AG04450 (cell line): ENCODE measurements around the gene WASL. TPM values are rescaled to one million over a fixed set of nuclear protein-coding genes. Genes with fewer than 3 reads are reported as not detected.

Source experiments
- CTCF ChIA-PET: fragments of 300-600, 350-600 bp; formaldehyde crosslinking; extraction: SDS; loops from one replicate; lab custom pipeline; 2022; ENCODE audit warnings: antibody characterized with exemption, inconsistent platforms; lab: Charles Lee
- POLR2A ChIA-PET: fragments of 350-600 bp; formaldehyde crosslinking; extraction: SDS; loops from one replicate; lab custom pipeline; 2021; ENCODE audit warnings: antibody characterized with exemption, inconsistent platforms; lab: Yijun Ruan, JAX
- DNase-seq: peaks from one replicate; pipeline ENCODE4 v3.0.0-alpha.2; 2011; ENCODE audit warnings: low read depth, low spot score
- H3K27ac ChIP-seq: one replicate; pipeline ENCODE4 v1.5.1; 2012; ENCODE audit warnings: low read depth, low read length, control low read depth
- H3K27me3 ChIP-seq: one replicate; pipeline ENCODE4 v1.6.0; 2012; ENCODE audit warnings: low read length; ENCODE audit not compliant: control insufficient read depth, insufficient read depth
- H3K4me3 ChIP-seq: 2 replicates; pipeline ENCODE4 v1.5.1; 2011; ENCODE audit warnings: mild to moderate bottlenecking, low read depth, low read length, control low read depth
- H3K9me3 ChIP-seq: 2 replicates; pipeline ENCODE4 v1.5.1; 2012; ENCODE audit warnings: low read length; ENCODE audit not compliant: control insufficient read depth, insufficient read depth
- CTCF ChIP-seq: IDR thresholded peaks from 2 replicates; pipeline ENCODE4 v1.5.1; 2011; ENCODE audit warnings: low read depth, low read length, control low read depth, inconsistent platforms
- polyA plus RNA-seq: library from polyadenylated mRNA; depleted of rRNA; stranded (reverse); fragments of >200 nt; gene quantifications from 2 replicates; pipeline ENCODE4 v1.2.3, GENCODE V29; 2011

The WASL gene
- polyA plus RNA-seq, 1 experiment = 11.9 TPM

DNA sequence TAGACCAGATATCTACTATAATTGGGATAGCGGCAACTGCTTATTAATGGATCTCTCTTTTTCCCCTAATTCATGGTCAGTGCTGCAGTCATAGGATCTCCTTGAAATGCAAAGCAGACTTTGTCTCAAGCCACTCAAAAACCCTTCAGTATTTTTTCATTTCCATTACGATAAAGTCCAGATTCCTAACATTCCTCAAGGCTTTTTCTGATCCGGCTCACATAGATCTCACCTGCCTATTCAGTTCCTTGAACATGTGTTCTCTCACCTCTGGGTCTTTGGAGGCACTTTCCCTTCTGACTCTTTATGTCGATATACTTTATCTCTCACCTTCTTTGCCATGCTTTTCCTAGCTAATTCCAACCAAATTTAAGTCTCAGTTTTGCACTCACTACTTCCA lies 25.7 kb upstream of the WASL start:
- Histone ChIP-seq H3K27ac (no peak overlapping the region), H3K4me3 (no peak overlapping the region), H3K9me3 (no peaks in the 10 kb centered on the region), H3K27me3 (no peaks in the 10 kb centered on the region)
- ChIA-PET POLR2A (no interaction called here), CTCF (no interaction called here)
- no peak for TF ChIP-seq CTCF
- DNase-seq = no peak

DNA sequence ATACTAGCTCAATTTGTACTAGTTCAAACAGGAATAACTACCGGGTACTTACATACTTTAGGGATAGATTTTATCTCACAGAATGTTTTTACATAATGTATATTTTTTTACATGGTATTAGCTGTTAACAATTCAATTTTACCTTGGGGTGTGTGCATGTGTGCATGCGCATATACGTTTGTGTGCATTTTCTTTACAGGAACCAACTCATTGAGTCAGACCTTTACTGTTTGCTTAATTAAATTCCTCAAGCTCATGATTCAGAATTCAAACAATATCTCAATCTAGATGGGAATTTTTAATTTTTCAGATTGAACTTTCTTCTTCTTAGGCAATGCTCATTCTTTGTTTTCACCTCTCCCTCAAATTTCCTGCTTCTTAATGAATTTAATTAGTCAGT lies 24.7 kb upstream of the WASL start:
- Histone ChIP-seq H3K9me3 (no peaks in the 10 kb centered on the region), H3K27me3 (no peaks in the 10 kb centered on the region), H3K4me3 (no peak overlapping the region), H3K27ac (no peak overlapping the region)
- ChIA-PET CTCF (no interaction called here), POLR2A (no interaction called here)
- no peak for DNase-seq
- no peak for TF ChIP-seq CTCF

- ChIA-PET CTCF (interaction anchor here (1.4 kb wide), 1 partner anchor 93 kb away, joined by 6 read pairs; no protein-coding TSS in a partner anchor), POLR2A (no interaction called here)
- H3K9me3 ChIP-seq = no peaks in the 10 kb centered on the region
- DNase-seq = no peak
- no peak overlapping the region for H3K27ac ChIP-seq
- H3K4me3 ChIP-seq = no peak overlapping the region
- TF ChIP-seq CTCF = no peak
- no peaks in the 10 kb centered on the region for H3K27me3 ChIP-seq
These were observed 23.8 kb upstream of the WASL start for GRCh38 chr7:123772652-123773051.

- Histone ChIP-seq H3K27ac (no peak overlapping the region), H3K27me3 (no peaks in the 10 kb centered on the region), H3K4me3 (no peak overlapping the region), H3K9me3 (no peaks in the 10 kb centered on the region)
- ChIA-PET POLR2A (interaction anchor here (0.6 kb wide), 1 partner anchor 20 kb away, joined by 4 read pairs; no protein-coding TSS in a partner anchor), CTCF (interaction anchor here (1.4 kb wide), 1 partner anchor 94 kb away, joined by 6 read pairs; no protein-coding TSS in a partner anchor)
- DNase-seq = no peak
- TF ChIP-seq CTCF = no peak
These were observed 23.0 kb upstream of the WASL start for GRCh38 chr7:123771846-123772245.

GRCh38 chr7:123771256-123771655 lies 22.5 kb upstream of the WASL start:
- no peak for DNase-seq
- Histone ChIP-seq H3K27me3 (no peaks in the 10 kb centered on the region), H3K4me3 (no peak overlapping the region), H3K27ac (no peak overlapping the region), H3K9me3 (no peaks in the 10 kb centered on the region)
- ChIA-PET CTCF (interaction anchor here (1.4 to 1.6 kb wide), 2 partner anchors 94 kb away, joined by 4 to 6 read pairs; no protein-coding TSS in a partner anchor), POLR2A (interaction anchor here (0.6 kb wide), 1 partner anchor 19 kb away, joined by 4 read pairs; no protein-coding TSS in a partner anchor)
- no peak for TF ChIP-seq CTCF
